ENCODE measurements around the gene ZNF346. TPM values are rescaled to one million over a fixed set of nuclear protein-coding genes. Genes with fewer than 3 reads are reported as not detected.

ZNF346 gene
- total RNA-seq, 2 experiments from 2014 or later: 21.2 TPM

GRCh38 chr5:177087398-177088005 lies 65.0 kb downstream of the ZNF346 start:
- ChIA-PET POLR2A (interaction anchor here (0.8 kb wide), 1 partner anchor 29 kb away, joined by 3 read pairs; no protein-coding TSS in a partner anchor), CTCF (interaction anchor here (0.7 to 3.4 kb wide), 4 partner anchors 14 to 25 kb away, joined by 3 to 19 read pairs (median 6); no protein-coding TSS in a partner anchor)

- ChIA-PET POLR2A (no interaction called here), CTCF (interaction anchor here (1.2 kb wide), 1 partner anchor 17 kb away, joined by 4 read pairs; no protein-coding TSS in a partner anchor)
Observed at GRCh38 chr5:177089127-177089526, 66.6 kb downstream of the ZNF346 start.

GRCh38 chr5:177089825-177090641 lies 67.5 kb downstream of the ZNF346 start:
- ChIA-PET CTCF (interaction anchor here (1.2 kb wide), 1 partner anchor 18 kb away, joined by 4 read pairs; no protein-coding TSS in a partner anchor), POLR2A (no interaction called here)

GRCh38 chr5:177090813-177091212 lies 68.3 kb downstream of the ZNF346 start:
- POLR2A ChIA-PET: no interaction called here
- CTCF ChIA-PET: no interaction called here

GRCh38 chr5:177091232-177091631 lies 68.7 kb downstream of the ZNF346 start:
- POLR2A ChIA-PET: no interaction called here
- CTCF ChIA-PET: no interaction called here

GRCh38 chr5:177092178-177093081 lies 69.9 kb downstream of the ZNF346 start:
- CTCF ChIA-PET: no interaction called here

GRCh38 chr5:177093082-177093712 lies 70.7 kb downstream of the ZNF346 start:
- CTCF ChIA-PET: no interaction called here
- POLR2A ChIA-PET: no interaction called here

More at GRCh38 chr5:177092178-177093081, 69.9 kb downstream of the ZNF346 start:
- POLR2A ChIA-PET: no interaction called here

GRCh38 chr5:177093803-177094202 lies 71.3 kb downstream of the ZNF346 start:
- ChIA-PET POLR2A (no interaction called here), CTCF (no interaction called here)

GRCh38 chr5:177094224-177095087 lies 72.0 kb downstream of the ZNF346 start:
- ChIA-PET CTCF (no interaction called here), POLR2A (interaction anchor here (0.6 kb wide), 1 partner anchor 428 kb away, joined by 5 read pairs; no protein-coding TSS in a partner anchor)

- CTCF ChIA-PET: no interaction called here
- POLR2A ChIA-PET: interaction anchor here (0.6 kb wide), 1 partner anchor 429 kb away, joined by 5 read pairs; no protein-coding TSS in a partner anchor
Observed at GRCh38 chr5:177095088-177095669, 72.7 kb downstream of the ZNF346 start.

GRCh38 chr5:177096162-177097015 lies 73.9 kb downstream of the ZNF346 start:
- CTCF ChIA-PET: interaction anchor here (1.9 kb wide), 1 partner anchor 14 kb away, joined by 5 read pairs; no protein-coding TSS in a partner anchor

GRCh38 chr5:177097016-177097985 lies 74.8 kb downstream of the ZNF346 start:
- POLR2A ChIA-PET: no interaction called here
- CTCF ChIA-PET: interaction anchor here (1.9 kb wide), 1 partner anchor 14 kb away, joined by 5 read pairs; no protein-coding TSS in a partner anchor

More at GRCh38 chr5:177096162-177097015, 73.9 kb downstream of the ZNF346 start:
- POLR2A ChIA-PET: no interaction called here

- POLR2A ChIA-PET: no interaction called here
- CTCF ChIA-PET: interaction anchor here (1.9 kb wide), 1 partner anchor 13 kb away, joined by 5 read pairs; no protein-coding TSS in a partner anchor
Observed at GRCh38 chr5:177098120-177098469, 75.6 kb downstream of the ZNF346 start.

- CTCF ChIA-PET: interaction anchor here (1.9 kb wide), 1 partner anchor 12 kb away, joined by 5 read pairs; no protein-coding TSS in a partner anchor
- POLR2A ChIA-PET: no interaction called here
Observed at GRCh38 chr5:177098470-177099141, 76.1 kb downstream of the ZNF346 start.

GRCh38 chr5:177099422-177100093 lies 77.1 kb downstream of the ZNF346 start:
- ChIA-PET POLR2A (no interaction called here), CTCF (no interaction called here)

All from activated CD8-positive, alpha-beta memory T cell treated with anti-CD3 and anti-CD28 coated beads for 36 hours (primary cell).